Upper lobe of left lung (tissue), 6 donors: ENCODE measurements around the gene FYB1. TPM values are rescaled to one million over a fixed set of nuclear protein-coding genes. Genes with fewer than 3 reads are reported as not detected.
A peak's percentile ranks its signal among the peaks of the same experiment; 100 is the strongest.

Experiments
- ATAC-seq, 2 donors: fragments of 200-7000 bp; cut with Tn5 transposase; one replicate each; pipeline ENCODE4 v1.9.1; 2022; ENCODE audit warnings: mild to moderate bottlenecking in 2 of 2, moderate library complexity in 2 of 2; ENCODE audit not compliant: low FRiP score in 2 of 2
- DNase-seq, 2 donors: peaks; one replicate each; pipeline ENCODE4 v3.0.0-alpha.2; 2019 to 2020
- H3K27ac ChIP-seq, 4 donors: fragments of 200-600 bp; sonication (generic); one replicate each; pipeline ENCODE4 v1.5.1; 2016 to 2019
- H3K27me3 ChIP-seq, 4 donors: fragments of 200-600 bp; sonication (generic); one replicate each; pipeline ENCODE4 v1.5.1; 2017 to 2019
- H3K36me3 ChIP-seq, 4 donors: fragments of 200-600 bp; sonication (generic); one replicate each; pipeline ENCODE4 v1.5.1; 2016 to 2019
- H3K4me1 ChIP-seq, 4 donors: fragments of 200-600 bp; sonication (generic); one replicate each; pipeline ENCODE4 v1.5.1; 2018 to 2019
- H3K4me3 ChIP-seq, 4 donors: fragments of 200-600 bp; sonication (generic); one replicate each; pipeline ENCODE4 v1.5.1; 2017 to 2019; ENCODE audit warnings: mild to moderate bottlenecking in 2 of 4, moderate library complexity in 1 of 4
- H3K9me3 ChIP-seq, 4 donors: fragments of 200-600 bp; sonication (generic); one replicate each; pipeline ENCODE4 v1.5.1; 2018 to 2019
- CTCF ChIP-seq, 6 experiments: fragments of 450-650 bp in 4 of 6; fragments of 200-600 bp in 2 of 6; sonication (generic) in 2 of 6; IDR thresholded peaks; one replicate each; pipeline ENCODE4 v1.5.1; 2016 to 2019; ENCODE audit warnings: antibody characterized with exemption in 6 of 6
- EP300 ChIP-seq, 4 donors: sonication (generic); formaldehyde crosslinking; IDR thresholded peaks; one replicate each; pipeline ENCODE4 v1.5.1; 2017; ENCODE audit warnings: antibody characterized with exemption in 4 of 4, control low read depth in 2 of 4
- POLR2A ChIP-seq, 4 donors: fragments of 450-650 bp; IDR thresholded peaks; one replicate each; pipeline ENCODE4 v1.5.1; 2016 to 2017; ENCODE audit warnings: antibody characterized with exemption in 4 of 4, mild to moderate bottlenecking in 2 of 4
- POLR2AphosphoS5 ChIP-seq, 2 donors: sonication (generic); formaldehyde crosslinking; IDR thresholded peaks; one replicate each; pipeline ENCODE4 v1.5.1; 2017; ENCODE audit warnings: antibody characterized with exemption in 2 of 2
- WGBS, 2 donors: methylation state at CpG; one replicate each; pipeline ENCODE4 v1.1.5; 2017 to 2018; 5-methylcytosine and 5-hydroxymethylcytosine counted together
- total RNA-seq, 6 donors: library from RNA; depleted of rRNA in 4 of 6; stranded (reverse); fragments of >200 nt in 4 of 6; gene quantifications; one replicate each; pipeline versions ENCODE4 v1.1.0 to v1.2.1, GENCODE V29; 2016 to 2021
- donor health status: DM: no; HTN: no; CAD: no; lungs with moderate emphysema.
- donor health status: DM: no; HTN: yes; CAD: no; lungs with severe emphysema.

The FYB1 gene
- total RNA-seq, 6 donors from 2014 or later, result 24.0 to 97.4 (median 42.5) TPM

DNA sequence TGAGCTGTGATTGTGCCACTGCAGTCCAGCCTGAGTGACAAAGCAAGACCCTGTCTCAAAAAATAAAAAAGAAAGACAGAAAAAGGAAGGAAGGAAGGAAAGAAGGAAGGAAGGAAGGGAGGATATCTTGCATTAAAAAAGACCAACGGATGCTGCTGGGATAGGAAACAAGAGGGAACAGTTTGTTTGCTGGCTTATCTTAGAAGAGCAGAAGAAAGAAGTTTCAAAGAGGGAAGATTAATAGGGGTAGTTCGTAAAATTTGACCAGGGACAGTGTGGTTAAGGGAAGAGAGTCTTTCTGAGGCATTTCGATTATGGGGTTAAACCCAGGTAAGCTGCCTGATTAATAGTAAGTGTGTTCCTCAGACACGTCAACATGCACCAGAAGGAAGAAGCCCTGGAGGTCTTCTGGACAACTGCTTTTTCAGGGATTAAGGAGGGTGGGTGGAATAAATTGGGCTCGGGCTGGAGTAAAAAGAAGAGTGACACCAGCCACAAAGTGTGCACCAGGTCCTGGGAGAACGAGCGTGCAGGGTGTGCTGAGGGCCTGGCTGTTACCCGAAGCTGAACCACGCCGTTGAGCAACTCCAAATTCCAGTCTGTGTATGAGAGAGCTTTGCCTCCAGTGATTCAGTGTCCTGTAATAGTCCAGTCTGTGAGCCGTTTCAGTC is 24.8 kb downstream of the FYB1 start:
- WGBS, 2 donors, result 45 to 48% methylated on average over 11 of the region's 11 CpGs
- peaks cover 0 to 4% (median 2%) of the 10 kb centered on the region in 4 donors for H3K4me1 ChIP-seq
- DNase-seq, result no peak

DNA sequence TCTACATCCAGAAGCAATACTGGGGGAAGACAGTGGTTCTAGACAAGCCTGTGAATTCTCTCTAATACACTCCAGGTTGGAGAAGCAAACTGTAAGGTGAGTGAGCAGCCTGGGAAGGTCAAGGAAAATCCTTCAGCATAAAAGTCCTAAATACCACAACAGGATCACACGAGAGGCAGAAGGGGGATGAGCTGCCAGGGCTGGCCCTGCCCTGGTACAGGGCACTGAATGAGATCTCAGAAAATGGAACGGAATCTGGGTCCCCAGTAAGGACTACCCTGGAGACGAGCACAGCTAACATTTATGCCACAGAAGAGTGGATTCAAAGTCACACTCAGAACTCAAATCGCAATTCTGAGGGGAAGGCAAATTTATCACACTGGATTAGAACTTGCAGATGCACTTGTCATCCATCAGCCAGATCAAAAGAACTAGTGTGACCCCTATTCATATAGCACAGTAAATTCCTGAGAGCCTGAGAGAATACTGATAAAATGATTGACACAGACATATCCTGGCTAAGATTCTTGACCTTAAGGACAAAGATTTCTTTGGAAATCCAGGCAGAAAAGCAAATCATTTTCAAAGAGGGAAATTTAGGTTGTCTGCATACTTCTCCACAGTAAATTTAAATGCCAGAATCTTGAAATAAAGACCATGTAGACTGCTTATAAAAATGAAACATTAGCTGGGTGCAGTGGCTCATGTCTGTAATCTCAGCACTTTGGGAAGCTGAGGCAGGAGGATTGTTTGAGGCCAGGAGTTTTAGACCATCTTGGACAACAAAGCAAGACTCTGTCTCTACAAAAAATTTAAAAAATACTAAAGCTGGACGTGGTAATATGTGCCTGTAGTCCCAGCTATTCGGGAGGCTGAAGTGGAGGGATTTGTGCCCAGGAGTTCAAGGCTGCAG is 25.6 kb downstream of the FYB1 start:
- Histone ChIP-seq H3K27me3 (no peaks in the 10 kb centered on the region), H3K4me1 (peaks cover 0 to 5% (median 4%) of the 10 kb centered on the region in 4 donors), H3K27ac (peak overlapping the region in 1 of 4 donors; percentile 20), H3K4me3 (no peak overlapping the region), H3K36me3 (no peaks in the 10 kb centered on the region), H3K9me3 (no peaks in the 10 kb centered on the region)
- 71 to 75% methylated on average over 6 of the region's 6 CpGs for WGBS, 2 donors
- ATAC-seq (no peak), DNase-seq (no peak)
- TF ChIP-seq POLR2AphosphoS5 (IDR thresholded peaks at IDR 0.05) (no peak), POLR2A (IDR thresholded peaks at IDR 0.05) (no peak), CTCF (IDR thresholded peaks at IDR 0.05) (no peak), EP300 (IDR thresholded peaks at IDR 0.05) (no peak)

More for the DNA sequence above, 24.8 kb downstream of the FYB1 start:
- peak in 1 of 2 donors; percentile 50 for ATAC-seq
- TF ChIP-seq EP300 (IDR thresholded peaks at IDR 0.05), result no peak
- Histone ChIP-seq H3K4me3 (no peak overlapping the region), H3K36me3 (no peaks in the 10 kb centered on the region), H3K27ac (peak overlapping the region in 1 of 4 donors; percentile 20), H3K27me3 (no peaks in the 10 kb centered on the region), H3K9me3 (no peaks in the 10 kb centered on the region)

DNA sequence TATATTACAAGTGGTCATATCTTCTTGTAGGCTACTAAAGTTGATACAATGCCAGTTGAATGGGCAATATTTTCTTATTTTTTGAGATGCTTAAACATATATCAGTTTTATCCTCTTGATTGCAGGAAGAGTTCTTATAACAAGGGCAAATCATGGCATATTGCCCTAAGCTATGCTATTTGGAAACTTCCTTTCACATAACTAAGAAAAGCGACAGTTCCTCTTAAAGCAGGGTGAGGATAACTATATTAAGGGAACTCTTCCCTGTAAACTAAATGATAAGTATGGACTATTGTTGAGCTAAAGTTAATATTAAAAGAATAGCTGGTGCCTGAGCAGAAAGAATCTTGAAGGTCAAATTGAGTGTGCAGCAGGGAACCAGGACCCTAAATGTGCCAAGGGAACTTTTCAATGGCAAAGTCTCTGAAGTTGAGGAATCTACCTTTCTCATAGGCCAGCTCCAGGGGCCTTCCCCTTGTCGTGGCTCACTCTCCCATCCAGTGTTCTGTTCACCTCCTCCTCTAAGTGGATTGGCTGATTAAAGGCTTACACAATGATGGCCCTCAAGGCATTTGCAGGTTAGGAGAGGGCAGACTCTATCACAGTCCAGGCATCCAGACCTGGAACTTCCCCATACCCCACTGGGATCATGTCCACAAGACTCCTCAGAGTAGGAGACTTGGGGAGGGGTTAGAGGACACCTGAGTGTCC is 26.8 kb downstream of the FYB1 start:
- ATAC-seq, result peak in 1 of 2 donors; percentile 34
- Histone ChIP-seq H3K4me1 (peaks cover 0 to 5% (median 4%) of the 10 kb centered on the region in 4 donors), H3K4me3 (no peak overlapping the region), H3K9me3 (no peaks in the 10 kb centered on the region), H3K36me3 (no peaks in the 10 kb centered on the region), H3K27ac (peak overlapping the region in 2 of 4 donors; percentile 7 to 8), H3K27me3 (no peaks in the 10 kb centered on the region)
- DNase-seq, result no peak
- TF ChIP-seq POLR2AphosphoS5 (IDR thresholded peaks at IDR 0.05), result no peak
- TF ChIP-seq EP300 (IDR thresholded peaks at IDR 0.05), result no peak
- TF ChIP-seq CTCF (IDR thresholded peaks at IDR 0.05), result no peak
- no peak for TF ChIP-seq POLR2A (IDR thresholded peaks at IDR 0.05)
- WGBS, 2 donors, result 42 to 47% methylated on average over 2 of the region's 2 CpGs

- Histone ChIP-seq H3K4me1 (peaks cover 0 to 5% (median 4%) of the 10 kb centered on the region in 4 donors), H3K4me3 (no peak overlapping the region), H3K27me3 (no peaks in the 10 kb centered on the region), H3K9me3 (no peaks in the 10 kb centered on the region), H3K27ac (no peak overlapping the region), H3K36me3 (no peaks in the 10 kb centered on the region)
- 46 to 47% methylated on average over 6 of the region's 6 CpGs for WGBS, 2 donors
- TF ChIP-seq CTCF (IDR thresholded peaks at IDR 0.05), result no peak
- no peak for TF ChIP-seq POLR2A (IDR thresholded peaks at IDR 0.05)
- TF ChIP-seq EP300 (IDR thresholded peaks at IDR 0.05), result no peak
- TF ChIP-seq POLR2AphosphoS5 (IDR thresholded peaks at IDR 0.05), result no peak
- ATAC-seq (no peak), DNase-seq (no peak)
Observed at GRCh38 chr5:39191216-39191615, 28.1 kb downstream of the FYB1 start.
